ENCODE data around the gene EIF4G1.
A peak's percentile ranks its signal among the peaks of the same experiment; 100 is the strongest.
"Not testable (repeated sequence)": the region's sequence is repeated elsewhere in the genome, so short reads cannot be mapped to it uniquely, and the experiment has no call there.

The EIF4G1 gene

GRCh38 chr3:184314363-184314699, at the start of gene EIF4G1:
TSS of gene EIF4G1 (plus strand) at chr3:184314606. CDS start at chr3:184315797, 1,191 bp downstream.
- DNase-seq, result peak; percentile 81

- DNase-seq, result not testable (repeated sequence)
These were observed 47.2 kb upstream of the EIF4G1 start for GRCh38 chr3:184267249-184267648.

GRCh38 chr3:184272269-184272668, 42.1 kb upstream of the EIF4G1 start:
- DNase-seq, result no peak

- DNase-seq, result no peak
These were observed 39.1 kb upstream of the EIF4G1 start for GRCh38 chr3:184275381-184275701.

- no peak for DNase-seq
These were observed 38.2 kb upstream of the EIF4G1 start, which contains the start of gene ECE2 for GRCh38 chr3:184275961-184276910. TSS of gene ECE2 (plus strand) at chr3:184276022. CDS start at chr3:184276154, 132 bp downstream.

GRCh38 chr3:184277366-184277765, 37.0 kb upstream of the EIF4G1 start:
- DNase-seq, result no peak

- DNase-seq, result no peak
These were observed 31.5 kb upstream of the EIF4G1 start for GRCh38 chr3:184282941-184283340.

GRCh38 chr3:184283681-184284080, 30.7 kb upstream of the EIF4G1 start:
- DNase-seq, result no peak

GRCh38 chr3:184284696-184285095, 29.7 kb upstream of the EIF4G1 start:
- no peak for DNase-seq

GRCh38 chr3:184289426-184289938, 24.9 kb upstream of the EIF4G1 start:
- no peak for DNase-seq

- DNase-seq, result no peak
These were observed 24.1 kb upstream of the EIF4G1 start for GRCh38 chr3:184290331-184290730.

- DNase-seq, result no peak
These were observed 23.2 kb upstream of the EIF4G1 start for GRCh38 chr3:184291044-184291737.

GRCh38 chr3:184291738-184292445, 22.5 kb upstream of the EIF4G1 start:
- no peak for DNase-seq

GRCh38 chr3:184295771-184296170, 18.6 kb upstream of the EIF4G1 start:
- no peak for DNase-seq

GRCh38 chr3:184296616-184297015, 17.8 kb upstream of the EIF4G1 start:
- DNase-seq, result no peak

GRCh38 chr3:184298759-184299487, 15.5 kb upstream of the EIF4G1 start, which contains the start of gene PSMD2:
TSS of gene PSMD2 (plus strand) at chr3:184299241. CDS start at chr3:184299267, 26 bp downstream.
- DNase-seq, result peak; percentile 93

- no peak for DNase-seq
These were observed 14.7 kb upstream of the EIF4G1 start for GRCh38 chr3:184299488-184300377.

- DNase-seq, result no peak
These were observed 14.1 kb upstream of the EIF4G1 start for GRCh38 chr3:184300378-184300720.

GRCh38 chr3:184305577-184305976, 8.8 kb upstream of the EIF4G1 start:
- DNase-seq, result no peak

GRCh38 chr3:184306341-184306972, 7.9 kb upstream of the EIF4G1 start:
- DNase-seq, result no peak

GRCh38 chr3:184307915-184308314, 6.5 kb upstream of the EIF4G1 start:
- DNase-seq, result no peak
